NCI-H128 (cell line): ENCODE measurements around the gene HYAL2.
"Not testable (repeated sequence)": the region's sequence is repeated elsewhere in the genome, so short reads cannot be mapped to it uniquely, and the experiment has no call there.

Experiments
- DNase-seq: peaks from one replicate; lab custom pipeline; 2025; ENCODE audit not compliant: unreplicated experiment; lab: John Stamatoyannopoulos, UW

Gene HYAL2

DNA sequence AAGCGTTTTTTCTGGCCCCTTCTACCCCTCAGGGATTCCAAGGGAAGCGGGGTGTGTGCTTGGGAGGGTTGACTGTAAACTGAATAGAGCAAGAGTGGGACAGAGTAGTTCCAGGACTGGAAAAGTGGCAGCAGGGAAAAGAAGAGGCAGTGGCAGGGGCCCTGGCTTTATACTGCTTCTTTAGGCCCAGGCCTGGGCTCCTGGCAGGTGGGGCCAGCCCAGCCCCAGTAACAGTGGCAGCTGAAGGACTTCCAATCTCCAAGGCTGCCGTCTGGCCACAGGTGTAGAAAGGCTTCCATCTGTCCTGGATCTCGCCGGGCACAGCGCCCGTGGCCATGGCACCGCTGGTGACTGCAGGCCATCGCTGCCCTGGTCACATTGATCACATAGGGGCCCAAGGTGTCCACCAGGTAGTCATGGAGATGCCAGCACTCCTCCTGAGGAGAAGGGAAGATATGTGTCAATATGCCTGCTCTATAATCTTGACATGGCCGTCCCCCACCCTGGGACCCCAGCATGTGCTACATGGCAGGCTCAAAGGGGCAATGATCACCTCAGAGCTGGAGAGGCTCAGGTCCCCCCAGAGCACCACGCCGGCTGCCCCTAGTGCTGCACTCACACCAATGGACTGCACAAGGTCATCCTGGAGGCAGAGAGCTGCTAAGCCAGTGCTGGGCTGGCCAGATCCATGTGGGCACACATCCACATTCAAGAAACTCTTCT, 29.3 kb downstream of the HYAL2 start:
- DNase-seq = no peak

DNA sequence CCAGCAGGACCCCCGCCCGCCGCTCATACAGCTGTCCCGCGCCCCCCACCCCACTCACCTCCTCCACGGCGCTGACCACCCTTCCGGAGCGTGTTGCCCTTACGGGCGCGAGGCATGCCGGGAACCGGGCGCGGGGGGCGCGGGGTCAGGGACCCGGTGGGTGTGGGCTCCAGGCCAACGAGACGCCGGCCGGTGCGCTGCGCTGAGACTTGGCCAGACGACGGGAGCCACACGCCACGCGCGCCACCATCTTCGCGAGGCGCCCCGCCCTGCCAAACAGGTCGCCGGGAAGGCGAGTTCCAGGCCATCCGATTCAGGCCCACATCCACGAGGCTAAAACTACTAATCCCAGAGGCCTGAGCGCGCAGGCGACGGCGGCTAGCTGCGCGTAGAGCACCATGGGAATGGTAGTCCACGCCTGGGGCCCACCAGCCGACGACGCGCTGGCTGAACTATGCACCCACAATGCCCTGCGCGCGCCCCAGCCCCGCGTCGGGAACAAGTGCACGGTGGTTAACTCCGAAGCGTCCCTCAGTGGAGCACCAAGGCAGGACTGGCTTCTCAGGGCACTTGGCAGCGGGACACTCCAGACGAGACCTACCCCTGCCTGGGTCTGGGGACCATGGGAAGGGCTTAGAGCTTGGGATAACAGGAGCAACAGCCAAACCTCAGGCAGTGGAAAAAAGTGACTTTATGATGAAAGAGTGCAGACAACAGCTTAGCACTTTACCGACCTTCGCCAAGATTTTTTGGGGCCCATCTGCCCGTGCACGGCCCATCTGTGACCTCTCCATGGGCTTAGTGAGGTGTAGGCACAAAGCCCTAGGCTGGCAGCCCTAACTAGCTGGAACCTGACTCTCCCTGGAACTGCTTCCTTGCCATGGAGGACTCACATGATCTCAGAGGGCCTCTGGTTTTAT, 30.1 kb downstream of the HYAL2 start, which contains the start of gene IFRD2:
TSS of gene IFRD2 (minus strand) at position 271 of the 920 bp plus-strand sequence. CDS start at position 116, 155 bp downstream.
- DNase-seq = peak; percentile 75

DNA sequence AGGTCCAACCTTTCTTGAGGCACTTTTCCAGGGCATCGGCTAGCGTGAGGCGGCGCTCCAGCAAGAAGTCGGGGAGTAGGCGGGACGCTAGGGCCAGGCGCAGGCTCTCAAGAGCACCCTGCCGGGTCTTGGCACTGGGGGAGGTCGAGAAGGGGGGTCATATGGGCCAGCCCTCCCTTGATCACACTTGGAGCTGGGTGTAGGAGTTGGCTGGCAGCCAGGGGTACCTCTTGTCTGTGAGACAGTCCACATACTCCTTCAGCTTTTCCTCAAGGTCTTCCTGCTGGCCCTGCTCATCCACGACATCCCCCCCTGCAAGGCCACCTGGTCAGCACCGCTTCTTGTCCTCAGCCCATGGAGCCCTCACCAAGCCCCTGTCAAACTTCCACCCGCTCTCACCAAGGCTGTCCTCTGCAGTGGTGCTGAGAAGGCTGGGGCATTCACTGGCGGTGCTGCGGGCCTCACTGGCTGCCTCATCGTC, 32.3 kb downstream of the HYAL2 start:
- no peak for DNase-seq

DNA sequence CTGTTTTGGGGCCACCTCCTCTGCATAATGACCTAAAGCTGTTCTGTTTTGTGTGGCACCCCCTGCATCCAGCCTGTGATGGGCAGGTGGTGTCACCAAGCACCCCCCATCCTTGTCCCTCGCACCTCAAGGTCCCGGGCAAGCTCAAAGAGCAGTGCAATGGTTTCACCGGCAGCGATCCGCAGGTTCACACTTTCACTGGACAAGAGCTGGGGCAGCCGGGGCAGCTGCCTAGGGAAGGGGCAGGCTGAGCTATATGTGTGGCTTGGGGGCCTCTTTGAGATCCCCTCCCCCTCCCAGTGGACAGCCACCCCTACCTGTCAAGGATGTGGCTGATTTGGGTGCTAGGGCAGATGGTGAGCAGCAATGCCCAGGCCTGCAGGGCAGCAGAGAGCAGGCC, 33.4 kb downstream of the HYAL2 start:
- no peak for DNase-seq

DNA sequence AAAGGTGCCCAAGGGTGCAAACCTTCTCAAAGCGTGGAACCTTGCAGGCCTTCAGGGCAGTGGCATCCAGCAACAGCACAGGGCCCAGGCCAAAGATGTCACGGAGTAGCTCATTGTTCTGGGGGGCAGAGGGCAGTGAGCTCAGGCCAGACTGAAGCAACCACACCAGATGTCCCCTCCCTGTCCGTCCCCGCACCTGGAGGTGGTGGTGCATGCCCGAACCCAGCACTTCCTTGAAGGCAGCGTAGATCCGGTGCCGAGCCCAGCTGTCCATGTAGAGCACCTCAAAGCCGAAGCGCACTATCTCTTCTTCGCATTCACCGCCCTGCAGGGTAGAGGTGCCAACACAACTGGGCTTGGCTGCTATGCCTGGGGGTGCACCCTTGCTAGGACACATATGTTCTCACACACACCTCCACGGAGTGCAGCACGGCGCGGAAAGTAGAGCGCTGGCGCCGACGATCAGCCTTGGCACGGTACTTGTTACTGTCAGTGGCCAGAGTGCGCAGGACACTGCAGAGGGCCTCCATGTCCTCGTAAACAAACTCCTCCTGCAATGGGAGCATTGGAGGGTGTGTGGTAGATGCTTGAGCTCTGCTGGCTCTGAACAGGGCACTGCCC, 34.0 kb downstream of the HYAL2 start:
- DNase-seq = no peak

DNA sequence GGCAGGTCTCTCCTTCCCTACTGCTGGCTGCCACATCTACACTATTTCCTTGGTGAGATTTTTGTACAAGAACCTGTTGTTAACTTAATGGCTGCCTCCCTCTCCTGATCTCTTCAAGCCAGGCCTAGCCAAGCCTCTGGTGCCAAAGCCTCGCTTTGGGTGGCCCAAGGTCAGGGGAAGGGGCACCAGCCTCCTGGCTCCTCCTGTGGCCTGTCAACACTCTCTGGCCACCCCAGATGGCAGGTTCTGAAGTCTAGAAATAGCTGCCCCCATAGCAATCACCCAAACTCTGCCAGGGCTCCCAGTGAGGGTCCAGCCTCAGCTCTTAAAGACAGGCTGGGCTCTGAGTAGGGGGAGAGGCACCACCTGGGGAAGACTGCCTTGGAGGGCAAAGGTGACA, 35.3 kb downstream of the HYAL2 start:
- DNase-seq = no peak

DNA sequence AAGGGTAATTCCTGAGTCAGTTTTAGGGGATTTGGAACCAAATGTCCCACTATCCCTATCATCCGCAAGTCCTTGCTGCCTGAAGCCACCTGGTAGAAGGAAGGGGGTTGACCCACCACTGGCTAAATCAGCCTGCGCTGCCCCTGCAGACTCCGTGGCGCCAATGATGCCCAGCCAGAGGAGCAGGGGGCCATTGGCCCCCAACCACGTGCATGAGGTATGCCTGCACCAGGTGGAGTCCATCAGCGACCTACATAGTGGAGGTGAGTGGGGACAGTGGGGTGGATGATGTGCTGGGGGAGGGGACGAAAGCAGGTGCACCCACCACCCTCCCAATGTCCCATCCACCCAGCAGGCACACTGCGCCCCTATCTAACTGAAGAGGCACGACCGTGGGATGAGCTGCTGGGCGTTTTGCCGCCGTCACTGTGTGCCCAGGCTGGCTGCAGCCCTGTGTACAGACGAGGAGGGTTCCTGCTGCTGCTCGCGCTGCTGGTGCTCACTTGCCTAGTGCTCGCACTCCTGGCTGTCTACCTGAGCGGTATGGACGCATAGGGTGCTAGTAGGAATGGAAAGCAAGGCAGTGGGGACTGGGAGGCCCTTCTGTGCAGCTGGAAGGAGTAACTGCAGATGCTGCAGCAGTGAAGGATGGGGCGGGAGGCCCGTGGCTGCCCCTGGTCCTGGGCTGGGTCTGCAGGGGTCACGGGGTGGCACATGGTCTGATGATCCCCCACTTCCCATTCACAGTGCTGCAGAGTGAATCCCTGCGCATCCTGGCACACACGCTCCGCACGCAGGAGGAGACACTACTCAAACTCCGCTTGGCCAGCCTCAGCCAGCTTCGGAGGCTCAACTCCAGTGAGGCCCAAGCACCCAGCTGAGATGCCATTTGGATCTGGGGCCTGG, 36.0 kb downstream of the HYAL2 start:
- DNase-seq = no peak

DNA sequence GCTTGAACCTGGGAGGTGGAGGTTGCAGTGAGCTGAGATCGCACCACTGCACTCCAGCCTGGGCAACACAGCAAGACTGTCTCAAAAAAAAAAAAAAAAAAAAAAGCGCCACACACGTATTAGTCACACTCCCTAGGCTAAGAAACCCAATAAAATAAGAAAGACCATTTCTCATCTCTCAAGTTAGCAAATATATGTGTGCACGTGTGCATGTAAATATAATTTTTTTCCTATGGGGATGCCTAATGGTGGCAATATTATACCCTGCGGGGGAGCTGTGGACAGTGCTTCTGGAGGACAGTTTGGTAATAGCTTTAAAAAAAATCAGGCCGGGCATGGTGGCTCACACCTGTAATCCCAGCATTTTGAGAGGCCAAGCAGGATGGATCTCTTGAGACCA, 38.4 kb downstream of the HYAL2 start:
- DNase-seq = not testable (repeated sequence)

DNA sequence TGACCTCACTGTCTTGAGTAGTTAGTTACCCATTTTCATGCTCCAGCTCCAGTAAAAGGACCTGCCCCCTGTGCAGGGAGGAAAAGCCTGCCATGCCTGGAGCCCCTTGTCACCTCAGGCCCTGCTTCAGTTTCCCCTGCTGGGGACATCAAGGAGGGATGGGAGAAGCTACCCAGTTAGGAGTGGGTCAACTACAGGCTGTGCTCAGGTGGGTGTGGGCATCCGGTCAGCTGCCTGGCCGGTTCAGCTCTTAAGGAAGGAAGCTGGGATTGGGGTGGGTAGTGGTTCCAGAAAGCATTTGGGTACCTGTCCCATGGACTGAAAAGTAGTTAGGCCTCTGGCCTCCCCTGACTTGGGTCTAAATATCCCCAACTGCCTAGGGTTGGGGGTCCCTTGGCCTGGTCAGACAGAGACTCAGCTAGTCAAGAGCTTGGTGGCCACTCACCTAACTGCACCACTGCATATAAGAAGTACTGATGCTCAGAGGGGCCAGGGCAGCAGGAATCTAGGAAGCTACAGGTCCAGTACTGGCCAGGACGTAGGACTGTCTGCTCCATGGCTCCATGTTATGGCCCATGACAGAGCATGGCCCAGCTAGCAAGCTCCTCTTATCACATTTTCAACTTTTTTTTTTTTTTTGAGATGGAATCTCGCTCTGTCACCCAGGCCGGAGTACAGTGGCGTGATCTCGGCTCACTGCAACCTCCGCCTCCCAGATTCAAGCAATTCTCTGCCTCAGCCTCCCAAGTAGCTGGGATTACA, 43.1 kb downstream of the HYAL2 start:
- no peak for DNase-seq

DNA sequence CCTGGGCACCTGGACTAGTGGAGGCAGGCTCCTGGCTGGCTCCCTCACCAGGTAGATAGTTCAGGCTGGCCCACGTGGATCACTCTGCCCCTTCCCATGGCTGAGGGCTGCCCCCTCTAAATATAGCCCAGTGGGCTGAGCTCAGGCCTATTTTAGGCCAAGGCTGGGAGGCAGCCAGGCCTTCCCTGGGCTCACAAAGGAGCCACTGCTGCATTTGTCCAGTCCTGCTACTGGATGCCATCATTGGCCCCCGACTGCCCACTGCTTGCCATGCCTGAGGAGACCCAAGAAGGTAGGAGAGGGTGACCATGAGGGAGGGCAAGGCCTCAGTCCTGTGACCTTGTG, 43.7 kb downstream of the HYAL2 start, which contains the start of gene LSMEM2:
TSS of gene LSMEM2 (plus strand) at position 208 of the 345 bp plus-strand sequence. CDS start at position 235, 27 bp downstream.
- no peak for DNase-seq

DNA sequence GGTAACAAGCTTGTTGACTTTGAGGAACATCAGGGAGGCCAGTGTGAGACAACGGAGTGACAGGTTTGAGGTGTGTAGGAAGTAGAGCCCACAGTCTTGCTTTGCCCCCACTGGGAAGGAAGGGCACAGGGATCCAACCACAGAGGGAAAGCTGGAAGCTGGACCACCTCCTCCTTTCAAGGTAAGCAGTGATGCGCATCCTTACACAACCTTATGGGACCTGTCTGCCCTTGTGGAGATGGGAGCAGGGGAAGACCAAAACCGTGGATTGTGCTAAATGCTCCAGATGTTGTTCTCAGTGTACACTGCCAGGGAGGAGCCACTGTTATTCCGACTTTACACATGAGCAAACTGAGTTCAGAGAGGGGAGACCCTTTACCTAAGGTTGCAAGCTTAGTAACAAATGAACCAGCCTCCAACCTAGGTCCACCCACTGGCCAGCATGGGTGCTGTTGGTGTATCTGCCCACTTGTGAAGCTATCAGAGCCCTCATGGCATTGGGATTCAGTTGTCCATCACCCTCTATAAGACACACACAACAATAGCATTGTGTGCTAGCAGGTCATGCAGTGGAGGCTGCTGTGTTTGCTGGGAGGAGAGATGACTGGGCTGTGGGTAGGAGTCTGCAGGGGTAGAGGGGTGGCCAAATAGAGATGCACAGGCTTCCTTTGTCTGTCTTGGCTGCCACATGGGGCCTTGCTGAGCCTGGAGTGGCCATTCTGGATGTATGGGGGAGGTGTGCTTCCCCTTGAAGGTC, 44.2 kb downstream of the HYAL2 start:
- DNase-seq = no peak

DNA sequence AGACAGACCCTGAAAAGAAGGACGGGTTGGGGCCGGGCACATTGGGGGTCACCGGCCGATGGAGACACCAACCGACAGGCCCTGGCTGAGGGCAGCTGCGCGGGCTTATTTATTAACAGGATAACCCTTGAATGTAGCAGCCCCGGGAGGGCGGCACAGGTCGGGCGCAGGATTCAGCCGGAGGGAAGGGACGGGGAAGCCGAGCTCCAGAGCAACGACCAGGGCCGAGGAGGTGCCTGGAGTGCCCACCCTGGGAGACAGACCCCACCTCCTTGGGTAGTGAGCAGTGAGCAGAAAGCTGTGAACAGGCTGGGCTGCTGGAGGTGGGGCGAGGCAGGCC, 45.8 kb downstream of the HYAL2 start:
- no peak for DNase-seq

DNA sequence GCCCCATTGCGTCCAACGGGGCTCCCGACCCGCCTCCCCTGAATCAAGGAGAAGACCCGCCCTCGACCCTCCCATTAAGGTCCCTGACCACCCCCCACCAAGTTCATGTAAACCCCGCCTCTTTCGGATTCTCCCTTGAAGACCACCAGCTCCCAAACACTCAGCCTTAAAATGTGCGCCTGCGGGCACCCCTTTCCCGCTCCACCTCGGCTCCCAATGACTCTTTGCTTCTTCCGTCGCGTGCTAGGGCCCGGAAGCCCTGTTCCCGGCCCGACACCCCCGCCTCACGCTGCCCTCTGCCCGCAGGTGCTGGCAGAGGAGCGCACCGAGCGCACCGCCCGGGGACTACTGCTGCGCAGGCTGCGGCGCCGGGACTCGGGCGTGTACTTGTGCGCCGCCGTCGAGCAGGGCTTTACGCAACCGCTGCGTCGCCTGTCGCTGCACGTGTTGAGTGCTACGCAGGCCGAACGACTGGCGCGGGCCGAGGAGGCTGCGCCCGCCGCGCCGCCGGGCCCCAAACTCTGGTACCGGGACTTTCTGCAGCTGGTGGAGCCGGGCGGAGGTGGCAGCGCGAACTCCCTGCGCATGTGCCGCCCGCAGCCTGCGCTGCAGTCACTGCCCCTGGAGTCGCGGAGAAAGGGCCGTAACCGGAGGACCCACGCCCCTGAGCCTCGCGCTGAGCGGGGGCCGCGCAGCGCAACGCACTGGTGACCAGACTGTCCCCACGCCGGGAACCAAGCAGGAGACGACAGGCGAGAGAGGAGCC, 46.4 kb downstream of the HYAL2 start:
- no peak for DNase-seq

DNA sequence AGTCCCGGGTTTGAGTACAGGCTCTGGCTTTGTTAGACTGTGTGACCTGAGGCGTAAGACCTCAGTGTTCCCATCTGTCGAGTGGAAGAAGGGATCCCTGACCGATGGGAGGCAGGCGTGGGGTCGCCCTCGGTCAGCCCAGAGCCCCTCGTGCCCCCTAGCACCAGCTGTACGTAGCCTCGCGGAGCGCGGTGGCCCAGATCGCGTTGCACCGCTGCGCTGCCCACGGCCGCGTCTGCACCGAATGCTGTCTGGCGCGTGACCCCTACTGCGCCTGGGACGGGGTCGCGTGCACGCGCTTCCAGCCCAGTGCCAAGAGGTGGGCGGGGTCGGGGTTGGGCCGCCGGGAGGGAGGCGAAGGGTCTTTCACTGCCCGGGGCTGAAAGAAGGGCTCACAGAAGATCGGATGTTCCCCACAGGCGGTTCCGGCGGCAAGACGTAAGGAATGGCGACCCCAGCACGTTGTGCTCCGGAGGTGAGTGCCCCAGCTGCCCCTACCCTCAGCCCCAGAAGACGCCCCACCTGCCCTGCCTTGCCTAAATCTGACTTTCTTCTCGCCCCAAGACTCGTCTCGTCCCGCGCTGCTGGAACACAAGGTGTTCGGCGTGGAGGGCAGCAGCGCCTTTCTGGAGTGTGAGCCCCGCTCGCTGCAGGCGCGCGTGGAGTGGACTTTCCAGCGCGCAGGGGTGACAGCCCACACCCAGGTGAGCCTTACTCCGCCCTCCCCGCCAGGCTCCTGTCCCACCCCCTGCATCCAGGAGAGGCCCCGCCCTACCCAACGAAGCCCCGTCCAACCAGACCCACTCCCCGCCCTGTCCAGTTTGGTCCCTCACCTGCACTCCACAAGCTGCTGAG, 47.2 kb downstream of the HYAL2 start:
- no peak for DNase-seq

DNA sequence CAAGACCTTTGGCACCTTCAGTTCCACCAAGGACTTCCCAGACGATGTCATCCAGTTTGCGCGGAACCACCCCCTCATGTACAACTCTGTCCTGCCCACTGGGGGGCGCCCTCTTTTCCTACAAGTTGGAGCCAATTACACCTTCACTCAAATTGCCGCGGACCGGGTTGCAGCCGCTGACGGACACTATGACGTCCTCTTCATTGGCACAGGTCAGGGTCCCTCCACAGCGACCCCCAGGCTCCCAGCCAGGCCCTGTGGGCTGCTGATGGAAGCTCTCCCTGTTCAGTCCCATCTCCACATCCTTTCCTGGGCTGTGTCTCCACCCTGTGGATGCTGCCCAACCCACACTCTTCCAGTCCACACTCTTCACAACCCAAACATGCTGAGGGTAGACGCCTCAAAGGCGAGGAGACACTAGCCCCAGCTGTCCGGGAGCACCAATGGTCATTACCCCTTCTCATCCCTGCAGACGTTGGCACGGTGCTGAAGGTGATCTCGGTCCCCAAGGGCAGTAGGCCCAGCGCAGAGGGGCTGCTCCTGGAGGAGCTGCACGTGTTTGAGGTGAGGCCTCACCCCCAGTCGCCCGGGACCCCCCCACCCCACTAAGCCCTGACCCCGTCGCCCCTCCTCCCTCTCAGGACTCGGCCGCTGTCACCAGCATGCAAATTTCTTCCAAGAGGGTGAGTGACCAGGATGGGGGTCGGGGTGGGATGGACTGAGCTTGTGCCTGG, 48.0 kb downstream of the HYAL2 start:
- no peak for DNase-seq

DNA sequence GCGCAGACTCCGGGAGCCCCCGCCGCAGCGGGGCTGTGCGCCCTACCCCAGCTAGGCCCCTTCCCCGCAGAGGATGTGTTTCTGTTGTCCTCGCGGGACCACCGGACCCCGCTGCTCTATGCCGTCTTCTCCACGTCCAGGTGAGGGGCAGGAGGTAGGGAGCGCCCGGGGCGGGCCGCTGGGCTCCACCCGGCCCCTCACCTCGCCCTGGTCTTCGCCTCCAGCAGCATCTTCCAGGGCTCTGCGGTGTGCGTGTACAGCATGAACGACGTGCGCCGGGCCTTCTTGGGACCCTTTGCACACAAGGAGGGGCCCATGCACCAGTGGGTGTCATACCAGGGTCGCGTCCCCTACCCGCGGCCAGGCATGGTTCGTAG, 48.9 kb downstream of the HYAL2 start:
- DNase-seq = no peak
